NB4 (cell line): ENCODE measurements around the gene DHX58.

Source experiments
- CTCF ChIP-seq: IDR thresholded peaks from one replicate; pipeline ENCODE4 v1.5.1; 2012; ENCODE audit warnings: low read depth, low read length
- MAX ChIP-seq: IDR thresholded peaks from 2 replicates; pipeline ENCODE4 v1.6.1; 2011; ENCODE audit warnings: low read depth, low read length
- MYC ChIP-seq: IDR thresholded peaks from 2 replicates; pipeline ENCODE4 v1.6.1; 2011; ENCODE audit warnings: low read depth, low read length
- POLR2A ChIP-seq: IDR thresholded peaks from 2 replicates; pipeline ENCODE4 v1.6.1; 2011; ENCODE audit warnings: mild to moderate bottlenecking; ENCODE audit not compliant: insufficient read length; ENCODE audit errors: extremely low read depth

GRCh38 chr17:42068979-42069378, 43.5 kb downstream of the DHX58 start:
- TF ChIP-seq CTCF (no peak), POLR2A (no peak), MYC (no peak), MAX (no peak)
